NK-92 (cell line): ENCODE data around the gene ATXN1.
"Not testable (repeated sequence)": the region's sequence is repeated elsewhere in the genome, so short reads cannot be mapped to it uniquely, and the experiment has no call there.

Experiments used
- DNase-seq: peaks from one replicate; lab custom pipeline; 2025; ENCODE audit not compliant: unreplicated experiment; lab: John Stamatoyannopoulos, UW

ATXN1 gene

GRCh38 chr6:16272201-16272600 is 489.1 kb downstream of the ATXN1 start:
- no peak for DNase-seq

GRCh38 chr6:16271428-16271827 is 489.8 kb downstream of the ATXN1 start:
- no peak for DNase-seq

- no peak for DNase-seq
Measured at GRCh38 chr6:16270178-16270794, 491.0 kb downstream of the ATXN1 start.

GRCh38 chr6:16269442-16270070 is 491.7 kb downstream of the ATXN1 start:
- DNase-seq = not testable (repeated sequence)

GRCh38 chr6:16267428-16268263 is 493.6 kb downstream of the ATXN1 start:
- no peak for DNase-seq

- no peak for DNase-seq
Measured at GRCh38 chr6:16265351-16266341, 495.6 kb downstream of the ATXN1 start.

- DNase-seq = no peak
Measured at GRCh38 chr6:16264785-16265184, 496.5 kb downstream of the ATXN1 start.

GRCh38 chr6:16263464-16264099 is 497.7 kb downstream of the ATXN1 start:
- not testable (repeated sequence) for DNase-seq

GRCh38 chr6:16262773-16263172 is 498.5 kb downstream of the ATXN1 start:
- not testable (repeated sequence) for DNase-seq

GRCh38 chr6:16260602-16261001 is 500.7 kb downstream of the ATXN1 start:
- not testable (repeated sequence) for DNase-seq

- DNase-seq = not testable (repeated sequence)
Measured at GRCh38 chr6:16259604-16260003, 501.7 kb downstream of the ATXN1 start.

GRCh38 chr6:16258709-16259075 is 502.6 kb downstream of the ATXN1 start:
- no peak for DNase-seq

- no peak for DNase-seq
Measured at GRCh38 chr6:16257999-16258708, 503.1 kb downstream of the ATXN1 start.

- DNase-seq = no peak
Measured at GRCh38 chr6:16256781-16257180, 504.5 kb downstream of the ATXN1 start.

GRCh38 chr6:16254535-16254934 is 506.7 kb downstream of the ATXN1 start:
- DNase-seq = no peak

GRCh38 chr6:16253399-16254144 is 507.7 kb downstream of the ATXN1 start:
- no peak for DNase-seq

- no peak for DNase-seq
Measured at GRCh38 chr6:16252686-16253299, 508.5 kb downstream of the ATXN1 start.

- DNase-seq = no peak
Measured at GRCh38 chr6:16251706-16252105, 509.6 kb downstream of the ATXN1 start.

- DNase-seq = no peak
Measured at GRCh38 chr6:16249971-16250370, 511.3 kb downstream of the ATXN1 start.
